Esophagus squamous epithelium (tissue), 5 donors: Measurements from ENCODE around the gene SIGLECL1. TPM values are rescaled to one million over a fixed set of nuclear protein-coding genes. Genes with fewer than 3 reads are reported as not detected.

Source experiments
- DNase-seq: peaks from one replicate; lab custom pipeline; 2025; lab: John Stamatoyannopoulos, UW
- H3K27ac ChIP-seq, 4 donors: fragments of 200-600 bp; sonication (generic); one replicate each; pipeline ENCODE4 v1.5.1; 2016 to 2019; ENCODE audit warnings: mild to moderate bottlenecking in 1 of 4
- H3K27me3 ChIP-seq, 4 donors: fragments of 200-600 bp; sonication (generic); 1 replicate in 3 of 4; 2 replicates in 1 of 4; pipeline versions ENCODE4 v1.5.1 to v1.6.0; 2017 to 2021; ENCODE audit warnings: antibody characterized with exemption in 1 of 4
- H3K36me3 ChIP-seq, 3 donors: fragments of 200-600 bp; sonication (generic); one replicate each; pipeline ENCODE4 v1.5.1; 2016 to 2019
- H3K4me1 ChIP-seq, 3 donors: fragments of 200-600 bp; sonication (generic); one replicate each; pipeline ENCODE4 v1.5.1; 2017 to 2019
- H3K4me3 ChIP-seq, 4 donors: fragments of 200-600 bp; sonication (generic); 1 replicate in 3 of 4; 2 replicates in 1 of 4; pipeline ENCODE4 v1.5.1; 2016 to 2019; ENCODE audit warnings: mild to moderate bottlenecking in 2 of 4, moderate library complexity in 1 of 4
- H3K9me3 ChIP-seq, 3 donors: fragments of 200-600 bp; sonication (generic); one replicate each; pipeline ENCODE4 v1.5.1; 2016 to 2019
- POLR2A ChIP-seq, 4 donors: fragments of 450-650 bp; IDR thresholded peaks; one replicate each; pipeline ENCODE4 v1.6.1; 2017; ENCODE audit warnings: antibody characterized with exemption in 4 of 4, mild to moderate bottlenecking in 4 of 4, moderate library complexity in 3 of 4
- WGBS, 2 donors: methylation state at CpG; one replicate each; pipeline ENCODE4 v1.1.5; 2018; 5-methylcytosine and 5-hydroxymethylcytosine counted together
- intact Hi-C: fragments of 100-400 bp; cut with DNase I; formaldehyde crosslinking; loops from one replicate; pipeline ENCODE4 v1.15.0; 2022
- small RNA-seq, 4 donors: library from RNA; depleted of rRNA; stranded (forward); fragments of <200 nt; gene quantifications; one replicate each; pipeline ENCODE3, GENCODE V24; 2016
- total RNA-seq, 4 donors: library from RNA; depleted of rRNA; stranded (reverse); fragments of >200 nt; gene quantifications; one replicate each; pipeline ENCODE4 v1.1.0, GENCODE V29; 2016
- TF ChIP-seq, protein P1 (sequence below), 6 experiments: fragments of 450-650 bp in 4 of 6; fragments of 200-600 bp in 2 of 6; sonication (generic) in 2 of 6; IDR thresholded peaks; one replicate each; pipeline ENCODE4 v1.5.1; 2016 to 2019; ENCODE audit warnings: antibody characterized with exemption in 6 of 6, mild to moderate bottlenecking in 4 of 6, moderate library complexity in 4 of 6
- donor health status: DM: yes; HTN: yes; CAD: no.

SIGLECL1 gene
- total RNA-seq, 4 donors from 2014 or later = not detected

DNA sequence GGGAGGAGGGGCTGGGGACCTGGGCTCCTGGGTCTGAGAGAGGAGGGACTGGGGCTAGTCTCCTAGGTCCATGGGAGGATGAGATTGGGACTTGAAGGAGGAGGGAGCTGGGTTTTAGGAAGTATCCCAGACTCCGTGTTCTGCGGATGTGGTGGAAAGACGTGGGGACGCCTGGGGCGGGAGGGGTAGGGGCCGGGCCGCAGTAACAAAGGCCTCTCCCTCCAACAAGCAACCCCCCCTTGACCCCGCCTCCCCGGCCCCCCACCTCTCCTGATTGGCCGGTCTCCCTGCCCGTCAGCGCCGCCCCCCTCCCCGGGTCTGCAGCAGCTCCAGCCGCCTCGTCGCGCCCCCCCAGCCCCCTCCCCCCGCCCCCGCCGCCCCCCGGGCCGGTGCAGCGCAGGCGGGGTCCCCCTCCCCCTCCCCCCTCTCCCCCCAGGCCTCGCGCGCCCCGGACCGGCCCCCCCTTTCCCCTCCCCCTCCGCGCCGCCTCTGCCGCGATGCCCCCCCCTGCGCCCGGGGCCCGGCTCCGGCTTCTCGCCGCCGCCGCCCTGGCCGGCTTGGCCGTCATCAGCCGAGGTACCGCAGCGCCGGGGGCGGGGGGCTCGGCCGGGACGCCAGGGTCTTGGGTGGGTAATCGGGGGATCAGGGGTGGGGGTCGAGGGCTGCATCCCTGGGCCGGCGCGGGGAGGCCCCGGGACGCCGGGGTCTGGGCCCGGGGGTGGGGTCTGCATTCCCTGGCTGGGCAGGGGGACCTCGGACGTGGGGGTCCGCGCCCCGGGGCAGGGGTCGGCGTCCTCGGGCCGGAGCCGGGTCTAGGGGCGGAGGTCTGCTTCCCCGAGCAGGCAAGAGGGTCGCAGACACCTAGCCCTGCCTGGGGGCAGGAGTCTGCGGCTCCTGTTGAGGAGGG lies 60.7 kb downstream of the SIGLECL1 start, which contains the start of gene IGLON5:
Gene IGLON5 (plus strand): TSS at position 294 of the 907 bp plus-strand sequence. CDS start 204 bp downstream, at position 498.
- Histone ChIP-seq H3K27me3 (peaks cover 3 to 85% (median 4%) of the 10 kb centered on the region in 4 donors), H3K36me3 (no peaks in the 10 kb centered on the region), H3K4me1 (no peaks in the 10 kb centered on the region), H3K9me3 (peaks cover 0 to 16% (median 0%) of the 10 kb centered on the region in 3 donors), H3K27ac (no peak within 1 kb of the TSS), H3K4me3 (no peak within 1 kb of the TSS)
- WGBS, 2 donors = no CpG with 5 or more reads among the region's 76 CpGs
- TF ChIP-seq POLR2A (IDR thresholded peaks at IDR 0.05) = no peak
- TF ChIP-seq, protein P1, sequence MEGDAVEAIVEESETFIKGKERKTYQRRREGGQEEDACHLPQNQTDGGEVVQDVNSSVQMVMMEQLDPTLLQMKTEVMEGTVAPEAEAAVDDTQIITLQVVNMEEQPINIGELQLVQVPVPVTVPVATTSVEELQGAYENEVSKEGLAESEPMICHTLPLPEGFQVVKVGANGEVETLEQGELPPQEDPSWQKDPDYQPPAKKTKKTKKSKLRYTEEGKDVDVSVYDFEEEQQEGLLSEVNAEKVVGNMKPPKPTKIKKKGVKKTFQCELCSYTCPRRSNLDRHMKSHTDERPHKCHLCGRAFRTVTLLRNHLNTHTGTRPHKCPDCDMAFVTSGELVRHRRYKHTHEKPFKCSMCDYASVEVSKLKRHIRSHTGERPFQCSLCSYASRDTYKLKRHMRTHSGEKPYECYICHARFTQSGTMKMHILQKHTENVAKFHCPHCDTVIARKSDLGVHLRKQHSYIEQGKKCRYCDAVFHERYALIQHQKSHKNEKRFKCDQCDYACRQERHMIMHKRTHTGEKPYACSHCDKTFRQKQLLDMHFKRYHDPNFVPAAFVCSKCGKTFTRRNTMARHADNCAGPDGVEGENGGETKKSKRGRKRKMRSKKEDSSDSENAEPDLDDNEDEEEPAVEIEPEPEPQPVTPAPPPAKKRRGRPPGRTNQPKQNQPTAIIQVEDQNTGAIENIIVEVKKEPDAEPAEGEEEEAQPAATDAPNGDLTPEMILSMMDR (IDR thresholded peaks at IDR 0.05) = no peak
- DNase-seq = no peak
- intact Hi-C loops = no loop called here

DNA sequence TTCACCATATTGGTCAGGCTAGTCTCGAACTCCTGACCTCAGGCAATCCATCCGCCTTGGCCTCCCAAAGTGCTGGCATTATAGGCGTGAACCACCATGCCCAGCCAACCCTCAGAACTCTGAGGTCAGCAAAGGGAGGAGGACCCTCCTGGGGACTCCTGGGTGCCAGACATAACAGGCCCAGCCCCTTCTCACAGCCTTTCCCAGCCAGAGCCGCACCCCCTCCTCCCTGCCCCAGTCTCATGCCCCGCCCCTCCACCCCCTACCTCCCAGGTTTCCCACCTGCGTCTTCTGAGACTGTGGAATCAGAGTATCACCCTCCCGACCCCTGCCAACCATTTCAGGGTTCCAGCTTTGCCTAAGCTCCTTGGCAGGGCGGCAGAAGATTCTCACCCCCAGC lies 65.8 kb downstream of the SIGLECL1 start:
- no peak for DNase-seq
- no peak for TF ChIP-seq POLR2A (IDR thresholded peaks at IDR 0.05)
- TF ChIP-seq, protein P1 (IDR thresholded peaks at IDR 0.05) = no peak
- 54 to 75% methylated on average over 3 of the region's 8 CpGs for WGBS, 2 donors
- H3K27ac ChIP-seq = no peak overlapping the region
- peaks cover 0 to 79% (median 2%) of the 10 kb centered on the region in 4 donors for H3K27me3 ChIP-seq
- H3K9me3 ChIP-seq = no peaks in the 10 kb centered on the region
- no peaks in the 10 kb centered on the region for H3K4me1 ChIP-seq
- intact Hi-C loops = no loop called here
- H3K4me3 ChIP-seq = no peak overlapping the region
- H3K36me3 ChIP-seq = no peaks in the 10 kb centered on the region

DNA sequence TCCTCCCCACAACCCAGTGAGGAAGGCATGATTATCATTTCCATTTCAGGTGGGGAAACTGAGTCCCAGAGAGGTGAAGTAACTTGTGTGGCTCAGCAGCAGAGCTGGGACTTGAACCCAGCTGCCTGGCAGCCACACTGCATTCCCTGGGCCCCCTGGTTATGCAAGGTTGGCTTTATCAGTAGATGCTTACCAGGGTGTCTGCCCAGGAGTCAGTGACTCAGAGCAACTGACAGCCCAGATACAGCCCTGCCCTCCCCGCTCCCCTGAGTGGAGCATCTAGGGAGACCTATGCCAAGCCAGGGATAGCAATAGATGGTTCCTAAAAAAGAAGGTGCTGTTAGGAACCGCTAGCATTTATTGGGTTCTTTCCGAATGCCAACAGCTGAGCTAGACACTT lies 66.5 kb downstream of the SIGLECL1 start:
- intact Hi-C loops = no loop called here
- 68 to 76% methylated on average over 3 of the region's 3 CpGs for WGBS, 2 donors
- no peak for DNase-seq
- Histone ChIP-seq H3K4me1 (no peaks in the 10 kb centered on the region), H3K27ac (no peak overlapping the region), H3K36me3 (no peaks in the 10 kb centered on the region), H3K4me3 (no peak overlapping the region), H3K9me3 (no peaks in the 10 kb centered on the region), H3K27me3 (peaks cover 0 to 79% (median 0%) of the 10 kb centered on the region in 4 donors)
- TF ChIP-seq, protein P1 (IDR thresholded peaks at IDR 0.05) = no peak
- TF ChIP-seq POLR2A (IDR thresholded peaks at IDR 0.05) = no peak

DNA sequence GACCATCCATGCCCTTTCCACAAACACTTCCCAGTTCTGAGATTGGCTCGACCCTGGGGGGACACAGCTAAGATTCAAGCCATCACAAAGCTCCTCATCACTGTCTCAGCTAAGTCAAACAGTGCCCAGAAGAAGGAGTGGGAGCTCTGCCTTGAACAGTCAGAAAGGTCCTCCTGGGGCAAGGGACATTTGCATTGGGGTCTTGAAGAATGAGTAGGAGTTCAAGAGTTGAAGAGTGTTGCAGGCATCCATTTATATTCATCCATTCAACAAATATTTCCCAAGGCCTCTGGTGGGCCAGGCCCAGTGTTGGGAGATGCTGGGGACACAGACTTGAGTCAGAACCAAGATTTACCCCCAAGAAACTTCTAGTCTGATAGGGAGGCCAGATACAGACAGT lies 67.1 kb downstream of the SIGLECL1 start:
- TF ChIP-seq, protein P1 (IDR thresholded peaks at IDR 0.05) = no peak
- TF ChIP-seq POLR2A (IDR thresholded peaks at IDR 0.05) = no peak
- WGBS, 2 donors = 43% methylated on average over 1 of the region's 1 CpG; no CpG with 5 or more reads in 1 of the 2 donors
- Histone ChIP-seq H3K27me3 (peaks cover 0 to 77% (median 0%) of the 10 kb centered on the region in 4 donors), H3K27ac (no peak overlapping the region), H3K9me3 (no peaks in the 10 kb centered on the region), H3K4me1 (no peaks in the 10 kb centered on the region), H3K36me3 (no peaks in the 10 kb centered on the region), H3K4me3 (no peak overlapping the region)
- DNase-seq = no peak
- intact Hi-C loops = no loop called here

Small RNA genes lying within 50 kb of the gene (small RNA-seq; reads per million reads assigned to genes)
- 0 reads per million in 4 donors for gene MIR8074

Other genes with a start within 250 kb of the SIGLECL1 start
- gene KLK8, start 249.5 kb upstream of the SIGLECL1 start, total RNA-seq = 100 to 1,000 TPM in 3 of 4 donors, 10 to 100 TPM in 1; 32.8 to 235 (median 191) TPM
- gene KLK10, start 231.4 kb upstream of the SIGLECL1 start, total RNA-seq = 100 to 1,000 TPM in 3 of 4 donors, 10 to 100 TPM in 1; 73.4 to 816 (median 310) TPM
- 100 to 1,000 TPM; 171 to 460 (median 244) TPM for gene KLK11, start 224.5 kb upstream of the SIGLECL1 start, total RNA-seq
- gene KLK12, start 216.1 kb upstream of the SIGLECL1 start, total RNA-seq = 100 to 1,000 TPM in 2 of 4 donors, 10 to 100 TPM in 2; 16.2 to 231 (median 115) TPM
- gene KLK13, start 186.0 kb upstream of the SIGLECL1 start, total RNA-seq = 100 to 1,000 TPM; 163 to 973 (median 600) TPM
- gene KLK14, start 168.2 kb upstream of the SIGLECL1 start, total RNA-seq = under 1 TPM in 1 of 4 donors, not detected in 3; 0.66 TPM
- gene CTU1, start 142.7 kb upstream of the SIGLECL1 start, total RNA-seq = 10 to 100 TPM; 10.8 to 18.6 (median 13.5) TPM
- gene SIGLEC9, start 126.2 kb upstream of the SIGLECL1 start, total RNA-seq = 1 to 10 TPM in 3 of 4 donors, under 1 TPM in 1; 0.49 to 4.4 (median 2.4) TPM
- gene SIGLEC7, start 108.8 kb upstream of the SIGLECL1 start, total RNA-seq = 1 to 10 TPM in 1 of 4 donors, under 1 TPM in 2, not detected in 1; 0.13 to 3.8 (median 0.32) TPM
- gene CD33, start 26.0 kb upstream of the SIGLECL1 start, total RNA-seq = 1 to 10 TPM in 1 of 4 donors, under 1 TPM in 3; 0.30 to 6.7 (median 0.58) TPM
- not detected for gene IGLON5, start 60.6 kb downstream of the SIGLECL1 start, total RNA-seq
- 100 to 1,000 TPM in 1 of 4 donors, 10 to 100 TPM in 3; 36.4 to 201 (median 50.6) TPM for gene VSIG10L, start 91.1 kb downstream of the SIGLECL1 start, total RNA-seq
- 100 to 1,000 TPM; 104 to 215 (median 157) TPM for gene ETFB, start 115.3 kb downstream of the SIGLECL1 start, total RNA-seq
- not detected for gene CLDND2, start 117.9 kb downstream of the SIGLECL1 start, total RNA-seq
- 1 to 10 TPM in 2 of 4 donors, under 1 TPM in 1, not detected in 1; 0.50 to 2.5 (median 2.2) TPM for gene NKG7, start 121.6 kb downstream of the SIGLECL1 start, total RNA-seq
- gene LIM2, start 136.9 kb downstream of the SIGLECL1 start, total RNA-seq = not detected
- gene C19orf84, start 139.5 kb downstream of the SIGLECL1 start, total RNA-seq = not detected
- 10 to 100 TPM in 1 of 4 donors, 1 to 10 TPM in 3; 2.0 to 17.0 (median 2.9) TPM for gene SIGLEC10, start 166.6 kb downstream of the SIGLECL1 start, total RNA-seq
- 1 to 10 TPM in 2 of 4 donors, under 1 TPM in 2; 0.31 to 2.5 (median 0.94) TPM for gene SIGLEC8, start 207.4 kb downstream of the SIGLECL1 start, total RNA-seq
- gene CEACAM18, start 227.5 kb downstream of the SIGLECL1 start, total RNA-seq = not detected